Stimulated activated CD4-positive, alpha-beta T cell treated with anti-CD3 and anti-CD28 coated beads, Interleukin-4, amount 100 ng/mL, for 24 hours (primary cell): ENCODE results near the gene ST6GALNAC4.

Experiments used
- DNase-seq: peaks from one replicate; pipeline ENCODE4 v3.0.0-alpha.2; 2020

The ST6GALNAC4 gene

DNA sequence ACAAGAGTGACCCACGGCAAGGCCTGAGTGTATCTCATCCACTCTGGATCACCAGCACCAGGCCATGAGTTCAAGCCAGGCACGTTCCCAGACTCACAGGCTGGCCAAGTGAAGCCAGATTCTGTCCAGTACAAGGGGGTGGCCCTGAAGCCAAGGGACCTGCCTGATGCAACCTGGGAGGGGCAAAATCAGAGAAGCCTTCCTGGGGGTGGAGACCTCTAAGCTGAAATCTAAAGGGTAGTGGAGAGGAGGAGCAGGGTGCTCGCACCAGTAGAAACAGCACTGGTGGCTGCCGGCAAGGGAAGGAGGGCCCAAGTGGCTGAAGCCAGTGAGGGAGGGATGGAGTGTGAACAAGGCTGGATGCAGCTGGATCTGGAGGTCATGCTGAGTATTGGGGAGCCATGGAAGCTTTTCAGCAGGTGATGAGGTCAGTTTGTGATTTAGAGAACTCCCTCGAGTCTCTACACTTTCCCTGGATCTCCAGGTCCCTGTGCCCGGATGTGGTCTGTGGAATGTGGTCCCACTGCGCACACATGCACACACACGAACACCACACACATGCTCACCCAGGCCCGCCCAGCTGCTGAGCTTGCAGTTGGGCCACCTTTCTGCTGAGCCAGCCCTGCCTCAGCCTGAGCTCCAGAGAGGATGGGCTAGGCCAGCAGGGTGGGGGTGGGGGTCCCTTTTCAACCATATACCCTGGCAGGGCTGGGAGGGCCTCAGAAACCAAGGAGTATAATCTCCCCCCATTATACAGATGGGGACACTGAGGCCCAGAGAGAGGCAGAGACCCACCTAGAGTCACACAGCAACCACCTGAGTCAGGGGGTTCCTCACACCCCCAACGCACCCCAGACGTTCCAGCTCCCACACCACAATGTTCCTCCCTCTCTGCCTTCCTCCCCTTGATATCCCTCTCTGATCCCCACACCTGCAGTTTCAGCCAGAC, 12.1 kb upstream of the ST6GALNAC4 start:
- DNase-seq, result no peak

DNA sequence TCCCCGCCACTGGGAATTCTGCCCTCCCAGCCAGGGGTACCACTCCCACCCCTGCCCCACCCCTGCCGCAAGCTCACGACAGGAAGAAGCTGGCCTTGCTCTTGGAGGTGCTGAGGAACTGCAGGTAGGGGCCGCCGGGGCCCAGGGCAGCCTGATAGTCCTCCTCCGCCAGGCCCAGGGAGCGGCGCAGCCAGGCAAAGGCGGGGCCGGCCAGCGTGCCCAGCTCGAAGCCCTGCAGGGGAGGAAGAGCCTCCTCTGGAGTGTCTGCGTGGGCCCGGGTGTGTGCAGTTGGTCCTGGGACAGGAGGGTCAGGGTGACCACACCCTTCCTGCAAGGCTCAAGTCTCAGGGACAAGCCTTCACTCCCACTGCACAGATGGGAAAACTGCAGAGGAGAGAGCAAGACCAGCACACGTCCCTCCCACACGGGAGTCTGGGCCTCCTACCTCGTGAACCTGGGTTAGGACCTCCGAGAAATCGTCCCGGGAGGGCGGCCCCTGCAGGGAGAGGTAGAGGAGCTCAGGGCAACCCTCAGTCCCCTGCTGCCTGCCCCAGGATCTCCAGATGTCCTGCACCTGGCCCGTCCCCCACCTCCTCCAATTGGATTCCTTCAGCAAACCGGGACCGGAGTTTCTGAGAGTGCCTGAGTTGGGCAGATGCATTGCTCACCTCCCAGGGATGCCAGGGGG, 11.3 kb upstream of the ST6GALNAC4 start:
- no peak for DNase-seq

DNA sequence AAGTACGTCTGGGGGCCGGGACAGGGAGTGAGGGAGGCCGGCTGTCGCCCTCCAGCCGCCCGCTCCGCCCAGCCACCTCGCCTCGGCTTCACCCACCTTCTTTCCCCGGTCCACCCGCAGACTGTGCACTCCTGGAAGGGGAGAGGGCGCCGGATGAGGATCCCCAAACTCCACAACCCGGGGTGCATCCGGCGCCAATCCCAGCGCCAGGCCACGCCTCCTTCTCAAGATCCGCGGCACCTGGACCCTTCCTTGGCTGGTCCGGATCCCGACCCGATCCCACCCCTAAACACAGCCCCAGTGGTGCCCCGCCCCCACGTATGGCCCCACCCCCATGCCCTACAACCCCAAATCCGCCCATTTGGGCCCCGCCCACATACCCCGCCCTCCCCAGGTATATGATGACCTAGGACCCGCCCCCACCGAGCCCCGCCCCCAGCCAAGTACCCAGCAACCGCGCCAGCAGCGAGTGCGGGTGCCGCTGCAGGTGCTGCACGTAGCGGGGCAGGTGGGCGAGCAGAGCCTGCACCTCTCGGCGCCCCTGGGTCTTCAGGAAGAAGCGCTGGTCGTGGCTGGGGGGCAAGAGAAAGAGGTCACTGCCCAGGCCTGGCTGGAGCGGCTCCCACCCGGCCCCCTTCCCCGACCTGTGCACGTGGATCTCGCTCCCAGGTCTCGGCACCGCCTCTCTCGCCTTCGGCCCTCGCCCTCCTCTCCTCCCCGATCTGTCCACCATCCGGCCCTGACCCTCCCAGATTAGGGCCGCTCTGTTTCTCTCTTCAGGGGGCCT, 10.6 kb upstream of the ST6GALNAC4 start:
- peak; percentile 64 for DNase-seq

DNA sequence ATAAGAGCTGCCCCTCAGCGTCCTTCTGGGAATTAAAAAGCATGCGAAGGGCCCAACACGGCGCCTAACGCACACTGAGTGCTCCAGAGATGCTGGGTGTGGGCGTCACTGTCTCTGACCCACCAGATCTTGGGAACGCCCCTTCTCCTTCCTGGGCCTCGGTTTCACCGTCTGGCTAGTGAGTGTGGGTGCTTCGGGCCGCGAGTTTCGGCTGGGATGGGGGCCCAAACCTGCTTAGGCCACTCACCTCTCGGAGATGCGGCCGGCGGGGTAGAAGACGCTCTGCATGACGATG, 10.0 kb upstream of the ST6GALNAC4 start:
- no peak for DNase-seq

DNA sequence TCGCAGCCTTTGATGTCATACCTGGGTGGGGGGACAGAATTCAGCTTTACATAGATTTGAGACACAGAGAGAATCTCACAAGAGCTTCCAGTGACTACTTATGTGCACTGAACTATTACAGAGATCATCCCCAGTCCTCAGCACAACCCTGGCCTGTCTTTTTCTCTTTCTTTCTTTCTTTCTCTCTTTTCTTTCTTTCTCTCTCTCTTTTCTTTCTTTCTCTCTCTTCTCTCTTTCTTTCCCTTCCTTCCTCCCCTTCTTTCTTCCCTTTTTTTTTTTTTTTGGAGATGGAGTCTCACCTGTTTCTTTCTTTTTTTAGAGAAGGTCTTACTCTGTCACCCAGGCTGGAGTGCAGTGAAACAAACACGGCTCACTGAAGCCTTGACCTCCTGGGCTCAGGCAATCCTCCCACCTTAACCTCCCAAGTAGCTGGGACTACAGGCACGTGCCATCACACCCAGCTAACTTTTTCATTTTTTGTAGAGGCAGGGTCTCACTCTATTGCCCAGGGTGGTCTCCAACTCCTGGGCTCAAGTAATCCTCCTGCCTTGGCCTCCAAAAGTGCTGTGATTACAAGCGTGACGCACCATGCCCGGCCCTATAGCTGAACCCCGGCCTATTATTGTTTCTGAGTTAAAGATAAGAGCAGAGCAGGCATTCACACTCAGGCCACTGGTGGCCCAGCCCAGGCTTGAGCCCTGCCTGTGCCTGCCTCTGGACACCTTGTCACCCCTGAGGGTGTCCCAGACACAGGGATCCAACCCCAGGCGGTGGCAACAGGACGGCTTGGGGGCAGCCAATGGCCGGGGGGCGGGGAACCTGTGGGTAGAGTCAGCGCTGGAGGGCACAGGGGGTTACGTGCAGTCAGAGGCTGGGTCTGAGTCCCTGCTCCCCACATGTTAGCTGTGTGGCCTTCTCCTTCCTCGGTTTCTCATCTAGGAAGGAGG, 9.4 kb upstream of the ST6GALNAC4 start:
- no peak for DNase-seq

DNA sequence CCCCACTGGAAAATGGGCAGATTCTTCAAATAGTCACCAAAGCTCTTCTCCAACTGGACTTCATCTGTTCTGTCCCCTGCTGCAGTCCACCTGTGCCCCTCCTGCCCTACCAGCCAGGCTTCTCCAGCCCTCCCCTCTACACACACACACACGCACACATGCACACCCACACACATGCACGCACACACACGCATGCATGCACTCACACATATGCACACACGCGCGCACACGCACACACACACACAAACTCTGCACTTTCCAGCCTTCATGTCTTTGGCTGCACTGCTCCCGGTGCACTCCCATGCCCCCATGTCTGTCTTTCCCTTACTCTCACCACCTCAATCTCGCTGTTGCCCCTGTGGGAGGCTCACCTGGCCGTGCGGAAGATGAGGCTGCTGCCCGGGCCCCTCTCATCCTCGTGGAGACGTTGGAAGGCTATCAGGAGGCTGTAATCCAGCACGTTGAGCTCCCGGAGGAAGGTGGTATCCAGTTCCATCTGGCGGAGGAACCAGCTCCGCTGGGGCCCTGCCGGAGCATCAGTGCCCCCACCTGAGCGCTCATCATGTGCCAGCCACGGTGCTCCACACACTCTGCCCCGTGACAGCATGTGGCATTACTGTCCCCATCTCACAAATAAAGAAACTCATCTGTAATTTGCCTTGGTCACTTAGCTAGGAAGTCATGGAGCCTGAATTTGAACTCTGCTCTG, 8.0 kb upstream of the ST6GALNAC4 start:
- DNase-seq, result no peak

DNA sequence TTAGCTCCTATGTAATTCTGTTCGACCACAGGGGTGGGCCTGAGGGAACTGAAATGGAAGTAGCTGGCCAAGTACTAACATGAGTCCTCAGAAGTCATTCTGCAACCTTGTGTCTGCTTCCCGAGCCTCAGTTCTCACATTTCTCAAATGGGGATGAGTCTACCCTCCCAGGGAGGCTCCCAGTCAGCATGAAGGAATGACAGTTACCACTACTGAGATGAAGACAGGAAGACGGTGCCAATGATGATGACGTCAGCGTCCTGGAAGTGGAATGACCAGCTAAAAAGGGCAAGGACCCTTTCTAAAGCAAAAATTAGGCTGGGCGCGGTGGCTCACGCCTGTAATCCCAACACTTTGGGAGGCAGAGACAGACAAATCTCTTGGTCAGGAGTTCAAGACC, 6.9 kb upstream of the ST6GALNAC4 start:
- DNase-seq, result no peak

DNA sequence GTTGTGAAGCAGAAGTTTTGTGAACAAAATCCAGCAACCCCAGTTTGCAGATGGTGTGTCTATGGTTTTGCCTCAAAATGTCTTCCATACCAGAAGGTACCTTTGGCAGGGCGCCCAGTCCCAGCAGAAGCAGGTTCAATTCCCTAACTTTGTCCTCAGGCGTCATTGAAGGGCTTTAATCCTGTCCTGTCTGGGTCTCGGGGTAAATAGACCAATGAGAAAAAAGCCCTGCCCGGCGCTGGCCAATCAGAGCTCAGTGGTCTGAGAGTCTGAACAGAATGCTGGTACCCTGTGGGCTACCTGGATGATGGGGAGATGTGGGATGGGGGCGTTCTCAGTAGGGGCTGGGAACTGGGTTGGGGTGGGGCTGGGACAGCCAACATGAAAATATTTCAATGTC, 6.2 kb upstream of the ST6GALNAC4 start:
- no peak for DNase-seq

DNA sequence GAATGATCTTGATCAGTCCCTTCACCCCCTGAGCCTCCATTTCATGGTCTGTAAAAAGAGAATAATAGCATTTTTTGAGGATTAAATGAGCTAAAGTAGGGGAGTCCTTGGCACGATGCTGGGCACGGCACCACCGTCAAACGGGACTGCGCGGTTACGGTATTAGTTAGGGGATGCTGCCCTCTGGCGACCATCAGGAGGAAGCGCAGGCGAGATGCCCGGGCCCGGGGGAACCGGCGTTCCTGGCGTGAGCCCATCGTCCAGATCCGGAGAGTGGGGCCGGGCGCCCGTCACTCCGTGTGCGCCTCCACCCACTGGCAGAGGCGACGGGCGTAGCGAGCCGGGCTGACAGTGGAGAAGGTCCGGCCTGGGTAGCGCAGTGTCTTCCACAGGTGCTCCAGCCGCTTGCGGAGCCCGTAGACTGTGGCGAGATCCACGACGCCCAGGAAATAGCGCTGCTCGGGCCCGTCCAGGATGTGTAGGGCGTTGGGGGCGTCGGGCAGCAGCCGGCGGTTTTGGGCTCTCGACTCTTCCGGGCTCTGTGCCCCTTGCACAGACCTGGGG, 4.8 kb upstream of the ST6GALNAC4 start:
- peak; percentile 85 for DNase-seq

DNA sequence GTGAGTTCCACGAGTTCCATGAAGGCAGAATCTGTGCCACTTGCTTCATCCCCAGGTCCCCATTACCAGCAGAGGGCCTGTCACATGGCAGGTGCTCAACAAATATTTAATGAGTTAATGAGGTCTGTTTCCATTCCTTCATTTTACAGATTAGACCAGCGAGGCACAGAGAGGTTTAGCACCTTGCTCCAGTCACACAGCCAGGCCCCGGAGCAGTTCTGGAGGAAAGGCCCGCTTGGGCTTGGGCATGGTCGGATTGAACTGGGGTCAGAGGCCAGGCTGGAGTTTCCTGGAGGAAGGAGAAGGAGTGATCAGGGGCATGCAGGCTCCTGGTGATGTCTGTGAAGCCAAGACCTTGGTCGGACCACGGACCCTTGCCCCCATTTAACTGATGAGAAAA, 4.0 kb upstream of the ST6GALNAC4 start:
- DNase-seq, result no peak

DNA sequence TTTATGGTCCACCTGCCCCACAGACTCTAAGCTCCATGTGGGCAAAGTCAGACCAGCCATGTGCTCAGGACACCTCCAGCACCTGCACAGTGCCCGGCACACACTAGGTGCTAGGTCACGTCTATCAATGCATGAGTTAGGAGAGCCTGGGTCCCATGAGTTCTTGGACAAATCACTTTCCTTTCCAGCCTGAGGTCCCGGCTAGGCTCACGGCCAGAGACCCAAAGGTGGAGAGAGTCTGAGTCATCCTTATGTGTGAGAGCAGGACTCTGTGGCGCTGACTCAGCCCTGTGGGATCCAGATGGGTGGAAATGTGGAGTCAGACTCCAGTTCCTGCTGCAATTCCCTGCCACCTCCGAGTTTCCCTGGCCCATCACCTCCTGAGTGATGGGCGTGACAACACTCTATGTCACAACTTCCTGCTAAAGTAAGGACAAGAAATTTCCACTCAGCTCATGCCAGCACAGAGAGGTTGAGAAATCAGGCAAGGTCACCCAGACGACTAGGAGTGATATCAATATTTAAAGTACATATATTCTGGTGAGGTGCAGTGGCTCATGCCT, 2.5 kb upstream of the ST6GALNAC4 start:
- peak; percentile 44 for DNase-seq

DNA sequence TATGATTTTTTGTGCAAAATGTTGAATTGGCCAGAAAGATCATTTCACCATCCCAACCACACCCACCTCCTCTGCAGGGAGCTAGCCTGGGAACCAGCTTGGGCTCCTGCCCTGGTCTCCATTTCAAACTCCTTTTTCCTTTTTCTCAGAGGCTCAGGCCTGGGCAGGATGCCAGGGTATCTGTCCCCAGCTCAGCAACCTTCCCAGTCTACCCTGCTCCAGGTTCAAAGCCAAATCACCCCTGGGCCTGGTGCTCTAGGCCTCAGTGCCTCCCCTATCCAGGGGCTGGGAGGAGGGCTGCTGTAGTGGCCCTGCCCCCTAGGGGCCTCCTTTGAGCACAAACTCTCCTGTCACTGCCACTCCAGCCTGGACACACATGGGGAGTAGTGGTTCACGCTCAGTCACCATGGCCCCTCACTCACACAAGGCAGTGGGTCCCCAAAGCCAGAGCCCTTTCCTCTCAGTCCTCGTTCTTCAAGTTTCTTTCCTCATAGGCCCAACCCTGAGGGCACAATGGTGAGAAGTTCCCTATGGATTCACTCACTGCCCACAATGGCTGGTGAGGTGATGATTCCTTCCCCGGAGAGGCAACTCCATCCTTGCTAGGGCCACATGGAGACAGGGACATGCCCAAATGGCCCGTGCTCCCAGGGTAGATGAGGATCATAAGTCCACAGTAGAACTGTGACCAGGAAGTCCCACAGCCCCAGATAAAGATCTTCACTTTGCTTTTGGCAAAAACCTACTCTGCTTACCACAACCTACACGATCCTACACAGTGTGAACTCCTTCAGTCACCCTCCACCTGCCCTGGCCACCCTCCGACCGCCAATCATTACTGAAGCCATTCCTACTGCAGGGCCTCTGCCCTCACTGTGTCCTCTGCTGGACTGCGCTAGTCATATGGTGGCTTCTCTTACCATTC, 1.6 kb upstream of the ST6GALNAC4 start:
- DNase-seq, result no peak

DNA sequence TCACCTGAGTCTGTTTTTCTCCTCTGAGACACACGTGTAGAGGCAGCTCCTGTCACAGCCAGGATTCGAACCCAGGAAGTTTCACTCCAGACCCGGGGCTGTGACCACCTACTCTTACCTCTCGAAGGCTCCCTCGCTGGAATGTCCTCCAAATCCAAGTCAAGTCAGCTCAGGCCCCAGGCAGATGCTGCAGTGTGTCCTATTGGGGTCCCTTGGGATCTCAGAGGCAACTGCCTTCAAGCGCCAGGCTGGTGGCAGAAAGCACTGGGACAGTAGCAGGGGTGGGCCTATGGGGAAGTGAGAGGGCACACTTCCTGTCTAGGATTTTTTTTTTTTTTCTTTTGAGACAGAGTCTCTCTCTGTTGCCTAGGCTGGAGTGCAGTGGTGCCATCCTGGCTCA, 762 bp upstream of the ST6GALNAC4 start:
- no peak for DNase-seq

DNA sequence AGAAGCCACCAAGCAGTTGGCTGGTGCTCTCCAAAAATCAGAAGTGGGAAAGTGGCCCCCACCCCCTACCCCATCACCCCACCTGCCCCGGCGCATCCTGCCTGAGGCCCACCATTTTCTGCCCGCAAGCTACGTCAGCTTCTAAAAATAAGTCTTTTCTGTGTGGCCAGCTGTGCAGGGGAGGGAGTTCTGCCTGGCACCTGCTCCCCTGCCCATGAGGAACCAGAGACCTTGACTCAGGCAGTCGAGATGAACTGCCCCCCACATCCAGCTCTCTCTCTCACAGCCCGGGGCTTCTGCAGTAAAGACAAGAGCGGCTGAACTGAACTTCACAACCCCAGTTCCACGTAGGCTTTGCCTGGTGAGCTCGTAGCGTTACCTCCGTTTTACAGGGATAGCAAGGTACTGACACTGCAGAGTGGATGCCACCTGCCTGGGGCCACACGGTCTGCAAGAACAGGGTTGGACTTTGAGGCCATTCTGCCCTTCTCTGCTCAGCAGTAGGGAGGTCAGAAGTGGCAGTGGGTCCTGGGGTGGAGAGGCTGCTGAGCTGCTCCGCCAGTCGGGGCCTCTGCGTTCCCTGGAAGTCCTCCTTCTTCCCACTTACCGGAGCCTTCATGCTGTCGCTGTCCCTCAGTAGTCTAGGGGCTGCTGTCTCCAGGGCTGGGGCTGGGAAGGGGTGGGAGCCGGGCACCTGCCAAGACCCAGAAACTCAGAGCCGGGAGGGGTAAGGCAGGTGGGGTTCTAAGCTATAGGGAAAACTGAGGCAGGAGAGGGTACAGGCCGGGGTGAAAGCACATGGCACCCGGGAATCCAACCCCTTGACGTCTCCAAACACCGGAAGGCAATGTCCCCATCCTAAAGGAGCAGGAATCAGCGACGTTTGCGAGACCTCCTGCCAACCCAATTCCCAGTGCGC, 781 bp downstream of the ST6GALNAC4 start:
- DNase-seq, result no peak

DNA sequence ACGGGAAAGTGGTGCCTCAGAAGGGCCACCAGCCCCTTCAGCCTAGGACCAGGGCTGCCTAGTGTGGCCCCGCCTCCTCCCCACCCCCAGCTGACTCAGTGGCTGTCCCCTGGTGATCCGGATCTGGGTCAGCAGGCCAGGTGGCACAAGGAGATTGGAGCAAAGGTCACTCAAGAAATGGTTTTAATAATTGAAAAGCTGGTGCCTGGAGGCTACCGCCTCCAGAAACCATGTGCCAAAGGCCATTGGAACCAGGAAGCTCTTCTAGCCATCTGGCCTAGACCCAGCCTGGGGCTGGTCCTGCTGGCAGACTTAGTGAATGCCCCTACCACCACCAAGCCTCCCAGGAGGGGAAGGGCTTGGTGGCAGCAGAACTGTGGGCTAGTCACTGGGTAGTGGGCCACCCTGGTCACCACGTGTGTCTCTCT, 1.5 kb downstream of the ST6GALNAC4 start:
- DNase-seq, result no peak

DNA sequence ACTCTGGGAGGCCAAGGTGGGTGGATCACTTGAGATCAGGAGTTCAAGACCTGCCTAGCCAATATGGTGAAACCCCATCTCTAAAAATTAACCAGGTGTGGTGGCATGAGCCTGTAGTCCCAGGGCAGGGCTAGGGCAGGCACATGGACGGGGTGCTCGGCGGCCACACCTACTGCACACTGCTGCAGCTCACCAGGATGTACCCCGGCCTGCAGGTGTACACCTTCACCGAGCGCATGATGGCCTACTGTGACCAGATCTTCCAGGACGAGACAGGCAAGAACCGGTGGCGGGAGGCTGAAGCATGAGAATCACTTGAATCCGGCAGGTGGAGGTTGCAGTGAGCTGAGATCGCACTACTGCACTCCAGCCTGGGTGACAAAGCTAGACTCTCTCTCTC, 3.2 kb downstream of the ST6GALNAC4 start:
- DNase-seq, result no peak

DNA sequence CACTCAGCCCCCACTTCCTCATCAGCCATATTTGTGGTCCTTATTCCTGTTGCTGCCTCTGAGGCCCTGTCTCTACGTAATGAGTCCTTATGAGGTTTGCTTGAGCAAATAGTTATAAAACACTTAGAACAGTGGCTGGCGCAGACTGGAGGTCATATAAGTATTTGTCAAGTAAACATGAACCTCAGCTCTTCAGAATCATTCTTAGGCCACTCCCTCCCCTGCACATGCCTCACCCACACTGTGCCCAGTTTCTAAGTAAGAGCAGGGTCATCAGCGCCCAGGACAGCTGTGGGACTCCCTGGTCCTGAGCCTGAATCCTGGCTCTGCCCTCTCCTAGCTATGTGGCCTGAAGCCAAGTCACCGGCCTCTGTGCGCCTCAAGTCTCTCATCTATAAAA, 4.0 kb downstream of the ST6GALNAC4 start:
- DNase-seq, result no peak

DNA sequence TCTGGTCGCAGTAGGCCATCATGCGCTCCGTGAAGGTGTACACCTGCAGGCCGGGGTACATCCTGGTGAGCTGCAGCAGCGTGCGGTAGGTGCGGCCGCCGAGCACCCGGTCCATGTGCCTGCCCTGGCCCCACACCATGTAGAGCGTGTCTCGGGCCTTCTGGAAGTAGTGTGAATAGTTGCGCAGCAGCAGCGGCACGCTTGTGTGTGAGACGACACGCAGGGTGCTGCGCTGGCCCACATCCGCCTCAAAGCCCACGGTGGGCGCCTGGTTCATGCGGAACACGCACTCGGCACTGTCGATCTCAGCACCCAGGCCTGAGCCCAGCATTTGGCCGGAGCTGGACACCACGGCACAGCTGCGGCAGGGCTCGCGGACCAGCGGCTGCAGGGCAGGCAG, 4.5 kb downstream of the ST6GALNAC4 start:
- no peak for DNase-seq
